K562 (cell line): Measurements from ENCODE around the gene RTCA. TPM values are rescaled to one million over a fixed set of nuclear protein-coding genes. Genes with fewer than 3 reads are reported as not detected.

Experiments
- ATAC-seq: fragments of 200-7000 bp; cut with Tn5 transposase; 3 replicates; pipeline ENCODE4 v1.9.1; 2020; ENCODE audit warnings: moderate library complexity
- BruUV-seq: library from RNA; stranded (reverse); fragments of 400-500 nt; replicated peaks from 2 replicates; lab custom pipeline; 2021; lab: Mats Ljungman, UMichigan
- CTCF ChIA-PET: fragments of 300-600 bp; formaldehyde crosslinking; extraction: SDS; loops from one replicate; lab custom pipeline; 2021; ENCODE audit warnings: low intra/inter-chr PET ratio; lab: Yijun Ruan, JAX
- POLR2A ChIA-PET: fragments of 300-600, 350-650 bp; sonication (Branson Sonifier 250); formaldehyde crosslinking; extraction: SDS; loops from one replicate; lab custom pipeline; 2021; ENCODE audit warnings: antibody characterized with exemption, inconsistent platforms; lab: Yijun Ruan, JAX
- DNase-seq, 4 experiments: peaks; one replicate each; pipeline versions ENCODE4 v3.0.0 to v3.0.0-alpha.2; 2011 to 2018; ENCODE audit warnings: low spot score in 3 of 4, mixed read lengths in 3 of 4; ENCODE audit errors: extremely low read depth in 1 of 4
- FAIRE-seq: peaks from 2 replicates; lab custom pipeline; 2011; peaks lifted over from hg19 to GRCh38; lab: Jason Lieb, UNC
- H2AFZ ChIP-seq: 2 replicates; pipeline ENCODE4 v1.6.0; 2011; ENCODE audit warnings: low read depth, low read length, control low read depth, inconsistent platforms
- H3K27ac ChIP-seq: fragments of 200-600 bp; 3 replicates; pipeline ENCODE4 v1.8.0; 2011; ENCODE audit warnings: low read depth, mild to moderate bottlenecking, control low read depth, inconsistent platforms, low read length, moderate library complexity, mixed read lengths; ENCODE audit errors: extremely low read depth
- H3K27me3 ChIP-seq, 2 experiments: fragments of 300-600 bp in 1 of 2; 2 replicates in 1 of 2; 3 replicates in 1 of 2; pipeline versions ENCODE4 v1.6.0 to v1.8.0; 2011; ENCODE audit warnings: inconsistent platforms in 2 of 2, low read length in 2 of 2, mild to moderate bottlenecking in 1 of 2, mixed read lengths in 1 of 2, moderate library complexity in 1 of 2; ENCODE audit not compliant: control insufficient read depth in 2 of 2, insufficient read depth in 2 of 2
- H3K36me3 ChIP-seq: fragments of 300-600 bp; 3 replicates; pipeline ENCODE4 v1.8.0; 2011; ENCODE audit warnings: mild to moderate bottlenecking, low read length, inconsistent platforms; ENCODE audit not compliant: control insufficient read depth, insufficient read depth
- H3K4me1 ChIP-seq, 2 experiments: fragments of 200-600 bp in 1 of 2; replicated peaks in 1 of 2; 2 replicates in 1 of 2; 3 replicates in 1 of 2; pipeline versions ENCODE4 v1.5.1 to v1.8.0; 2011; ENCODE audit warnings: inconsistent platforms in 2 of 2, low read length in 2 of 2, mild to moderate bottlenecking in 1 of 2, mixed read lengths in 1 of 2, moderate library complexity in 1 of 2; ENCODE audit not compliant: control insufficient read depth in 2 of 2, insufficient read depth in 2 of 2
- H3K4me2 ChIP-seq: 2 replicates; pipeline ENCODE4 v1.6.1; 2011; ENCODE audit warnings: low read length, control low read depth, inconsistent platforms, mixed read lengths; ENCODE audit not compliant: insufficient read depth
- H3K4me3 ChIP-seq: fragments of 200-600 bp; sonication (generic), shearing (Covaris generic); 2 replicates; pipeline ENCODE4 v1.5.1; 2016; ENCODE audit warnings: control low read depth, inconsistent platforms
- H3K79me2 ChIP-seq: fragments of 200-600 bp; 3 replicates; pipeline ENCODE4 v1.8.0; 2011; ENCODE audit warnings: low read length, inconsistent platforms; ENCODE audit not compliant: control insufficient read depth, insufficient read depth
- H3K9ac ChIP-seq, 2 experiments: 2 replicates each; pipeline versions ENCODE4 v1.6.0 to v1.6.1; 2011; ENCODE audit warnings: low read depth in 2 of 2, low read length in 2 of 2, control low read depth in 1 of 2, inconsistent platforms in 1 of 2, mild to moderate bottlenecking in 1 of 2, mixed read lengths in 1 of 2; ENCODE audit not compliant: insufficient read depth in 1 of 2
- H3K9me1 ChIP-seq: one replicate; pipeline ENCODE4 v1.6.0; 2011; ENCODE audit warnings: inconsistent platforms, mild to moderate bottlenecking, low read length, moderate library complexity; ENCODE audit not compliant: control insufficient read depth, insufficient read depth
- H3K9me3 ChIP-seq: replicated peaks from 2 replicates; pipeline ENCODE4 v1.5.1; 2011; ENCODE audit warnings: low read depth, low read length, inconsistent platforms; ENCODE audit not compliant: control insufficient read depth, insufficient read depth
- H4K20me1 ChIP-seq: replicated peaks from 2 replicates; pipeline ENCODE4 v1.6.1; 2011; ENCODE audit warnings: low read length, inconsistent platforms, mixed read lengths; ENCODE audit not compliant: control insufficient read depth, insufficient read depth
- ARID3A ChIP-seq: IDR thresholded peaks from 2 replicates; pipeline ENCODE4 v1.6.1; 2012; ENCODE audit warnings: low read depth, low read length, improper control_type of control experiment, borderline replicate concordance
- ELF4 ChIP-seq: fragments of 450-650 bp; formaldehyde crosslinking; IDR thresholded peaks from 2 replicates; pipeline ENCODE4 v1.4.0; 2022; ENCODE audit warnings: missing genetic modification characterization
- EP300 ChIP-seq: IDR thresholded peaks from 2 replicates; pipeline ENCODE4 v1.6.1; 2012; ENCODE audit warnings: low read length, improper control_type of control experiment
- MBD1 ChIP-seq: fragments of 250-450 bp; sonication (Bioruptor Pico); IDR thresholded peaks from 2 replicates; pipeline ENCODE4 v1.8.0; 2022; ENCODE audit warnings: inconsistent platforms
- PKNOX1 ChIP-seq: fragments of 450-650 bp; IDR thresholded peaks from 2 replicates; pipeline ENCODE4 v1.6.1; 2016
- RUNX1 ChIP-seq: sonication (generic); IDR thresholded peaks from 2 replicates; pipeline ENCODE4 v1.6.1; 2016; ENCODE audit warnings: antibody characterized with exemption, low read depth
- SETDB1 ChIP-seq: IDR thresholded peaks from one replicate; pipeline ENCODE4 v1.6.1; 2012; ENCODE audit warnings: low read length, control low read depth, inconsistent platforms
- ZNF407 ChIP-seq: fragments of 450-650 bp; IDR thresholded peaks from 2 replicates; pipeline ENCODE4 v1.6.1; 2016; ENCODE audit warnings: low read depth
- ZNF586 ChIP-seq: fragments of 450-650 bp; formaldehyde crosslinking; conservative IDR thresholded peaks from 2 replicates; pipeline ENCODE4 v1.4.0; 2020; ENCODE audit warnings: mild to moderate bottlenecking, moderate library complexity
- ZNF76 ChIP-seq: fragments of 250-450 bp; sonication (Bioruptor Pico); IDR thresholded peaks from 2 replicates; pipeline ENCODE4 v1.4.0; 2020; ENCODE audit warnings: mild to moderate bottlenecking, moderate library complexity, borderline replicate concordance
- WGBS: fragments of 100-300 bp; shearing (Covaris generic); methylation state at CpG from one replicate; pipeline ENCODE4 v1.1.6; 2016; ENCODE audit warnings: low coverage, mixed read lengths; ENCODE audit not compliant: insufficient coverage; ENCODE audit errors: missing lambda C conversion rate; 5-methylcytosine and 5-hydroxymethylcytosine counted together
- in situ Hi-C: fragments of 300-500 bp; cut with MboI; formaldehyde crosslinking; loops from 4 replicates; pipeline ENCODE4 v1.15.0; 2018; ENCODE audit warnings: inconsistent platforms, mixed read lengths
- intact Hi-C: fragments of 100-400 bp; cut with micrococcal nuclease; formaldehyde crosslinking; loops from 2 replicates; pipeline ENCODE4 v1.14.2; 2022
- polyA plus RNA-seq, 8 experiments: library from polyadenylated mRNA; depleted of rRNA in 4 of 8; stranded (reverse) in 5 of 8; unstranded in 3 of 8; fragments of >200 nt; fragmentation: Nextera tagmentation in 2 of 8; fragmentation: Illumina TruSeq in 1 of 8; extraction: Ambion mirVana in 2 of 8; extraction: Trizol in 1 of 8; gene quantifications; 2 replicates each; pipeline versions ENCODE4 v1.2.1 to v1.2.3, GENCODE V29; 2011 to 2014; ENCODE audit warnings: inconsistent platforms in 1 of 8, missing spikeins in 1 of 8
- total RNA-seq, 7 experiments: library from RNA; depleted of rRNA in 6 of 7; stranded (reverse); fragments of >200 nt in 6 of 7; fragmentation: Illumina TruSeq in 2 of 7; extraction: Trizol in 2 of 7; gene quantifications; 2 replicates each; pipeline versions ENCODE4 v1.2.1 to v1.2.3, GENCODE V29; 2011 to 2021; ENCODE audit warnings: low replicate concordance in 1 of 7

RTCA gene
- total and polyA plus RNA-seq, 9 of the 15 experiments (the other 6 are each of a cell fraction or from before 2014, with no cell fraction given), result 11.6 to 57.2 (median 43.2) TPM

GRCh38 chr1:100219457-100219856, 46.6 kb upstream of the RTCA start:
- Histone ChIP-seq H3K9ac (no peak overlapping the region), H3K27ac (no peak overlapping the region), H3K9me3 (no peaks in the 10 kb centered on the region), H3K4me3 (no peak overlapping the region), H3K36me3 (peaks cover 56% of the 10 kb centered on the region), H3K79me2 (no peaks in the 10 kb centered on the region), H3K4me2 (no peak overlapping the region), H3K27me3 (no peaks in the 10 kb centered on the region), H3K4me1 (no peaks in the 10 kb centered on the region), H3K9me1 (no peaks in the 10 kb centered on the region), H2AFZ (no peak overlapping the region), H4K20me1 (no peaks in the 10 kb centered on the region)
- BruUV-seq, result no TSS peak
- intact Hi-C loops, result no loop called here
- ChIA-PET CTCF (no interaction called here), POLR2A (no interaction called here)
- DNase-seq (no peak), ATAC-seq (no peak), FAIRE-seq (no peak)
- in situ Hi-C loops, result no loop called here
- whole genome bisulfite sequencing, result 75% methylated on average over 6 of the region's 6 CpGs
- TF ChIP-seq ZNF586 (CRISPR knock-in tag) (no peak), ARID3A (no peak), ELF4 (no peak), EP300 (no peak), SETDB1 (no peak), ZNF76 (no peak), ZNF407 (no peak), MBD1 (no peak), PKNOX1 (no peak), RUNX1 (no peak)
